Sigmoid colon (tissue), 7 donors: ENCODE results near the gene RITA1. TPM values are rescaled to one million over a fixed set of nuclear protein-coding genes. Genes with fewer than 3 reads are reported as not detected.

Source experiments
- DNase-seq: peaks from one replicate; pipeline ENCODE4 v3.0.0-alpha.2; 2019
- H3K27ac ChIP-seq, 4 donors: fragments of 200-600 bp; sonication (generic); one replicate each; pipeline ENCODE4 v1.5.1; 2016 to 2019; ENCODE audit warnings: mild to moderate bottlenecking in 1 of 4
- H3K27me3 ChIP-seq, 3 donors: fragments of 200-600 bp; sonication (generic); one replicate each; pipeline ENCODE4 v1.5.1; 2019; ENCODE audit warnings: mild to moderate bottlenecking in 1 of 3
- H3K36me3 ChIP-seq, 4 donors: fragments of 200-600 bp; sonication (generic); one replicate each; pipeline ENCODE4 v1.5.1; 2016 to 2019
- H3K4me1 ChIP-seq, 4 donors: fragments of 200-600 bp; sonication (generic); one replicate each; pipeline ENCODE4 v1.5.1; 2017 to 2019
- H3K4me3 ChIP-seq, 4 donors: fragments of 200-600 bp; sonication (generic); one replicate each; pipeline ENCODE4 v1.5.1; 2017 to 2019; ENCODE audit warnings: mild to moderate bottlenecking in 2 of 4, moderate library complexity in 1 of 4
- H3K9me3 ChIP-seq, 4 donors: fragments of 200-600 bp in 3 of 4; sonication (generic) in 3 of 4; one replicate each; pipeline versions ENCODE4 v1.5.1 to v1.6.1; 2013 to 2019
- CTCF ChIP-seq, 4 experiments: fragments of 450-650 bp in 3 of 4; fragments of 200-600 bp in 1 of 4; IDR thresholded peaks; one replicate each; pipeline ENCODE4 v1.5.1; 2016 to 2019; ENCODE audit warnings: antibody characterized with exemption in 4 of 4, mild to moderate bottlenecking in 3 of 4, moderate library complexity in 2 of 4
- EP300 ChIP-seq, 4 donors: sonication (generic); formaldehyde crosslinking; IDR thresholded peaks; one replicate each; pipeline ENCODE4 v1.6.1; 2017; ENCODE audit warnings: antibody characterized with exemption in 4 of 4
- POLR2A ChIP-seq, 2 donors: fragments of 450-650 bp; IDR thresholded peaks; one replicate each; pipeline ENCODE4 v1.6.1; 2016; ENCODE audit warnings: antibody characterized with exemption in 2 of 2, mild to moderate bottlenecking in 2 of 2, moderate library complexity in 2 of 2
- POLR2AphosphoS5 ChIP-seq, 4 donors: sonication (generic); formaldehyde crosslinking; IDR thresholded peaks; one replicate each; pipeline ENCODE4 v1.6.1; 2017; ENCODE audit warnings: antibody characterized with exemption in 4 of 4
- WGBS, 2 donors: extraction: QIAGEN DNeasy Blood & Tissue Kit; methylation state at CpG; one replicate each; pipeline ENCODE4 v1.1.7; 2013; 5-methylcytosine and 5-hydroxymethylcytosine counted together
- intact Hi-C: fragments of 100-400 bp; cut with DNase I; formaldehyde crosslinking; loops from one replicate; pipeline ENCODE4 v1.15.1; 2023
- polyA plus RNA-seq, 3 donors: library from polyadenylated mRNA; stranded (reverse); fragments of 200-250 nt; gene quantifications; one replicate each; pipeline ENCODE4 v1.2.3, GENCODE V29; 2013
- total RNA-seq, 4 donors: library from RNA; depleted of rRNA; stranded (reverse); fragments of >200 nt; gene quantifications; one replicate each; pipeline ENCODE4 v1.1.0, GENCODE V29; 2016
- donor health status: healthy with polysubstance abuse.
- donor health status: Bipolar disorder and iron deficiency.
- donor health status: healthy.

RITA1 gene
- total and polyA plus RNA-seq, 7 donors, result 12.5 to 28.4 (median 16.5) TPM

- DNase-seq, result no peak
- Histone ChIP-seq H3K27me3 (no peaks in the 10 kb centered on the region), H3K4me3 (no peak overlapping the region), H3K9me3 (no peaks in the 10 kb centered on the region), H3K36me3 (peaks cover 26 to 71% (median 41%) of the 10 kb centered on the region in 4 donors), H3K27ac (no peak overlapping the region), H3K4me1 (peaks cover 0 to 39% (median 10%) of the 10 kb centered on the region in 4 donors)
- intact Hi-C loops, result no loop called here
- whole genome bisulfite sequencing, 2 donors, result 77 to 84% methylated on average over 5 of the region's 5 CpGs
- TF ChIP-seq POLR2A (IDR thresholded peaks at IDR 0.05) (no peak), CTCF (IDR thresholded peaks at IDR 0.05) (no peak), EP300 (IDR thresholded peaks at IDR 0.05) (no peak), POLR2AphosphoS5 (IDR thresholded peaks at IDR 0.05) (no peak)
Observed at GRCh38 chr12:113228394-113229028, 43.0 kb downstream of the RITA1 start.

GRCh38 chr12:113230315-113231234, 45.1 kb downstream of the RITA1 start:
- 93 to 95% methylated on average over 15 of the region's 15 CpGs for WGBS, 2 donors
- Histone ChIP-seq H3K36me3 (peaks cover 26 to 86% (median 44%) of the 10 kb centered on the region in 4 donors), H3K4me1 (peaks cover 0 to 34% (median 5%) of the 10 kb centered on the region in 4 donors), H3K4me3 (no peak overlapping the region), H3K9me3 (no peaks in the 10 kb centered on the region), H3K27me3 (no peaks in the 10 kb centered on the region), H3K27ac (no peak overlapping the region)
- intact Hi-C loops, result no loop called here
- DNase-seq, result peak; percentile 46
- TF ChIP-seq POLR2AphosphoS5 (IDR thresholded peaks at IDR 0.05) (no peak), EP300 (IDR thresholded peaks at IDR 0.05) (no peak), CTCF (IDR thresholded peaks at IDR 0.05) (no peak), POLR2A (IDR thresholded peaks at IDR 0.05) (no peak)

- TF ChIP-seq CTCF (IDR thresholded peaks at IDR 0.05), result no peak
- TF ChIP-seq POLR2A (IDR thresholded peaks at IDR 0.05), result no peak
- TF ChIP-seq POLR2AphosphoS5 (IDR thresholded peaks at IDR 0.05), result no peak
- no peak for TF ChIP-seq EP300 (IDR thresholded peaks at IDR 0.05)
- DNase-seq, result no peak
- 91 to 92% methylated on average over 8 of the region's 8 CpGs for WGBS, 2 donors
- intact Hi-C loops, result no loop called here
- Histone ChIP-seq H3K9me3 (no peaks in the 10 kb centered on the region), H3K27me3 (no peaks in the 10 kb centered on the region), H3K4me3 (no peak overlapping the region), H3K27ac (peak overlapping the region in 2 of 4 donors; percentile 10 to 45), H3K4me1 (peaks cover 0 to 32% (median 5%) of the 10 kb centered on the region in 4 donors), H3K36me3 (peaks cover 26 to 86% (median 44%) of the 10 kb centered on the region in 4 donors)
Observed at GRCh38 chr12:113231235-113232088, 45.9 kb downstream of the RITA1 start.

- Histone ChIP-seq H3K4me3 (no peak overlapping the region), H3K4me1 (peaks cover 0 to 25% (median 5%) of the 10 kb centered on the region in 4 donors), H3K27me3 (no peaks in the 10 kb centered on the region), H3K9me3 (no peaks in the 10 kb centered on the region), H3K27ac (peak overlapping the region in 3 of 4 donors; percentile 3 to 45 (median 10)), H3K36me3 (peaks cover 19 to 78% (median 40%) of the 10 kb centered on the region in 4 donors)
- DNase-seq, result peak; percentile 53
- intact Hi-C loops, result no loop called here
- WGBS, 2 donors, result 93% methylated on average over 18 of the region's 18 CpGs
- TF ChIP-seq POLR2A (IDR thresholded peaks at IDR 0.05) (no peak), POLR2AphosphoS5 (IDR thresholded peaks at IDR 0.05) (no peak), EP300 (IDR thresholded peaks at IDR 0.05) (no peak), CTCF (IDR thresholded peaks at IDR 0.05) (no peak)
Observed at GRCh38 chr12:113232089-113232839, 46.7 kb downstream of the RITA1 start.
